ENCODE results near the gene LRCH1. TPM values are rescaled to one million over a fixed set of nuclear protein-coding genes. Genes with fewer than 3 reads are reported as not detected.
A peak's percentile ranks its signal among the peaks of the same experiment; 100 is the strongest.

LRCH1 gene
- total RNA-seq, 2 donors from 2014 or later = 14.7 to 15.3 TPM

DNA sequence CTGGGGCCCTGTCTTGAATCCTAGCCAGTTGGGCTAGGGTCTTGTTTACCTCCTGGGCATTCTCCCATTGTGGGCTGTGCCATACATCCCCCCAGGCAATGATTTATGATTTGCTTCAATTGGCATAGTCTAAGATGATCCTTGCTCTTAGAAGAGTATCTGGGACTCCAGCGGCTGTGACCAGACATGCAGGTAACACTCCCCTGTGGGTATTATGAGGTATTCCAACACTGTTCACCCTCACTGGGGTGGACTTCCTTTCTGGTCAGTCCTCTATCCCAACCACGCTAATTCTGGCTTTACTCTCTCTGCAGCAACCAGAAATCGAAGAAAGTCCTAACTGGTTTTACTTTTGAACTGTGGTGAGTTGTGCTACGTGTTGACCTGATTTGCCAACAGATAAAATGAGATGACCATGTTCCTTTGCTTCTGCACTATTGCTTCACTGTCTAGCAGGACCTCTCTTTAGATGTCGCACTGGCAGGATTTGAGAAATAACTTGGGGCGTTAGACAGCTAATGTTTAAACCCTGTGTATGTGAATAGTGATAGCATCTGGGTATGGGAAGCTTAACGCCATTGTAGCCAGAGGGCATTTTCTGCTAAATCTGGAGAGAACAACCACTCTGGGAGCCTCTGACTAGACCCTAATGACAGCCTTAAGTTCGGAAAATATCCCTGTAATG lies 6.7 kb upstream of the LRCH1 start:
- no peak overlapping the region for H3K27ac Mint-ChIP-seq
- H3K4me1 Mint-ChIP-seq = no peaks in the 10 kb centered on the region
- peaks cover 7% of the 10 kb centered on the region for H3K27me3 Mint-ChIP-seq
- no peak for ATAC-seq (replicated peaks)
- no peak overlapping the region for H3K4me3 Mint-ChIP-seq
- no peaks in the 10 kb centered on the region for H3K9me3 Mint-ChIP-seq
- no peaks in the 10 kb centered on the region for H3K36me3 Mint-ChIP-seq (ENCODE audit: low read depth)

GRCh38 chr13:46550822-46551221 lies 2.1 kb upstream of the LRCH1 start:
- Mint-ChIP-seq H3K4me3 (no peak overlapping the region), H3K27me3 (peaks cover 7% of the 10 kb centered on the region), H3K27ac (no peak overlapping the region)

DNA sequence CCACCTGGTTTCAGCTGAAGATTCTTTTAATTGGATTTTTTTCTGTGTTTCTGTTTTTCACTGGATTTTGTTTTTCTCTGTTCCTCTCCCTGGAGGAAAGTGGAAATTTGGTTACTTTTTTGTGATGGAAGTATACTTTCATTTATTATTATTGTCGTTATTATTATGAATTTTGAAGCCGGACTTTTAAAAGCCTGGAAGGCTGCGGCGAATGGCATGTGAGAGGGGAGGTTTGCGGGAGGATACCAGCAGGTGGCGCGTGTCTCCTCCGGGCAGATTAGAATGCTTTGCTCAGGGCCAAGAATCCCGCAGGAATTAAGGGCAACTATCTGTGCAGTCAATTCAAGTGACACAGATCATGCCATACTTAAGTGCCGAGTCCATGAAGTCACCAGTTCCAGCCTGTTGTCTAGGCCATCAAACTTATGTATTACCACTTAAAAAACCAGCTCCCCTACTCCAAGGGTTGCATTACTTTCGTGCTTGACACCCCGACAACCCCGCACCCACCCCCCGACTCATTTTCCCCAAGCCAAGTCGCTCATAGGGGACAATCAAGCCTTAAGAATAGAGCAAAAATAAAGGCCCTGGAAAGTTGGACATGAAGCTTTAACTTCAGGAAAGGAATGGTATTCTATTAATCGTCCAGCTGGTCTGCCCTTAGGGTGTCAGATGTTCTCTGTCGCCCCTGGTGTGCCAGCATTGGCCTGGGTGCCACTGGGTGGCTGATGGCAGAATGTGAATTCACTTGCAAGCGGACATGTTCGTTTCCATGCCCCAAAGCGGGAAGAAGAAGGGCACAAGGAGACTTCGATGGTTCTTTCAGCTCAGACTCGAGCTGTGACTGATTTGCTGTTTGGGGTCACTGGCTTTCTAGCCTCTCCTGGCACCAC lies 1.3 kb upstream of the LRCH1 start:
- ATAC-seq (replicated peaks) = peak; percentile 20
- no peaks in the 10 kb centered on the region for H3K36me3 Mint-ChIP-seq (ENCODE audit: low read depth)
- H3K27ac Mint-ChIP-seq = no peak overlapping the region
- peaks cover 7% of the 10 kb centered on the region for H3K27me3 Mint-ChIP-seq
- H3K4me3 Mint-ChIP-seq = peak overlapping the region; percentile 85
- peaks cover 21% of the 10 kb centered on the region for H3K4me1 Mint-ChIP-seq
- no peaks in the 10 kb centered on the region for H3K9me3 Mint-ChIP-seq

More at GRCh38 chr13:46550822-46551221, 2.1 kb upstream of the LRCH1 start:
- Mint-ChIP-seq H3K4me1 (peaks cover 19% of the 10 kb centered on the region), H3K9me3 (no peaks in the 10 kb centered on the region), H3K36me3 (ENCODE audit: low read depth) (no peaks in the 10 kb centered on the region)
- no peak for ATAC-seq (replicated peaks)

DNA sequence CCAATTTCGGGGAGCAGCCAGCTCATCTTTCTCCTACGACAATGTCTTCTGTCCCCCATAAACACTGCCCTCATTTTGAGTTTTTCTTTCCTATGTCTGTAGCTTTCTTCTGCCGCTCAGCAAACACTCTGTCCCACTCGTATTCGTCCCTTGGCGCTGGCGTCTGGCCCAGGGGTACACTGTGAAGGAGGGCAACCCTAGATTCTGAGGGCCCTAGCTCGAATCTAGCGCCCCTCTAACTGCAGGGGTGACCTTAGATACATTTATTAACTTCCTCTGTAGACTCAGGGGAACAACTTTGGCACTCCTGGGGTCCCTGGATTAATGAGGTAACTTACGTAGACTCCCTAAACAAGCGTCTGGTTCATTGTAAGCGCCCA lies 677 bp upstream of the LRCH1 start:
- peak overlapping the region; percentile 85 for H3K4me3 Mint-ChIP-seq
- peak overlapping the region; percentile 87 for H3K27ac Mint-ChIP-seq
- H3K9me3 Mint-ChIP-seq = no peaks in the 10 kb centered on the region
- H3K4me1 Mint-ChIP-seq = peaks cover 25% of the 10 kb centered on the region
- no peaks in the 10 kb centered on the region for H3K36me3 Mint-ChIP-seq (ENCODE audit: low read depth)
- H3K27me3 Mint-ChIP-seq = peaks cover 7% of the 10 kb centered on the region
- ATAC-seq (replicated peaks) = no peak

DNA sequence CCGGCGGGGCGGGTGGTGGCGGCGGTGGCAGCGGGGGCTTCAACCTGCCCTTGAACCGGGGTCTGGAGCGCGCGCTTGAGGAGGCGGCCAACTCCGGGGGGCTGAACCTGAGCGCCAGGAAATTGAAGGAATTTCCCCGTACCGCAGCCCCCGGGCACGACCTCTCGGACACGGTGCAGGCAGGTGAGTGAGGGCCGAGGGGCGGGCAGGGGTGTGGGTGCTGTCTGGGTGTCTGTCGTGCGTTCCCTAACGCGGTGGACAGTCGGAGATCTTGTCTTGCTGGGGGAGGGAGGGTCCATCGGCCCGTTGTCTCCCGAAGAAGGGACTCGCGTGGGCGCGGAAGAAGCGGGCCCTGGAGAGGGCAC lies 533 bp downstream of the LRCH1 start:
- Mint-ChIP-seq H3K27me3 (peaks cover 7% of the 10 kb centered on the region), H3K36me3 (ENCODE audit: low read depth) (no peaks in the 10 kb centered on the region), H3K4me1 (peaks cover 30% of the 10 kb centered on the region), H3K4me3 (peak overlapping the region; percentile 85), H3K9me3 (no peaks in the 10 kb centered on the region), H3K27ac (peak overlapping the region; percentile 84)
- ATAC-seq (replicated peaks) = peak; percentile 10

- Mint-ChIP-seq H3K27me3 (peaks cover 1% of the 10 kb centered on the region), H3K4me1 (peaks cover 30% of the 10 kb centered on the region), H3K36me3 (ENCODE audit: low read depth) (no peaks in the 10 kb centered on the region), H3K9me3 (no peaks in the 10 kb centered on the region), H3K4me3 (peak overlapping the region; percentile 85), H3K27ac (peak overlapping the region; percentile 84)
- ATAC-seq (replicated peaks) = peak; percentile 76
These were observed 1.2 kb downstream of the LRCH1 start for GRCh38 chr13:46553886-46554858.

- Mint-ChIP-seq H3K4me3 (peak overlapping the region; percentile 85), H3K36me3 (ENCODE audit: low read depth) (no peaks in the 10 kb centered on the region), H3K4me1 (peaks cover 30% of the 10 kb centered on the region), H3K9me3 (no peaks in the 10 kb centered on the region), H3K27ac (peak overlapping the region; percentile 84), H3K27me3 (no peaks in the 10 kb centered on the region)
- no peak for ATAC-seq (replicated peaks)
These were observed 2.0 kb downstream of the LRCH1 start for GRCh38 chr13:46554951-46555350.

DNA sequence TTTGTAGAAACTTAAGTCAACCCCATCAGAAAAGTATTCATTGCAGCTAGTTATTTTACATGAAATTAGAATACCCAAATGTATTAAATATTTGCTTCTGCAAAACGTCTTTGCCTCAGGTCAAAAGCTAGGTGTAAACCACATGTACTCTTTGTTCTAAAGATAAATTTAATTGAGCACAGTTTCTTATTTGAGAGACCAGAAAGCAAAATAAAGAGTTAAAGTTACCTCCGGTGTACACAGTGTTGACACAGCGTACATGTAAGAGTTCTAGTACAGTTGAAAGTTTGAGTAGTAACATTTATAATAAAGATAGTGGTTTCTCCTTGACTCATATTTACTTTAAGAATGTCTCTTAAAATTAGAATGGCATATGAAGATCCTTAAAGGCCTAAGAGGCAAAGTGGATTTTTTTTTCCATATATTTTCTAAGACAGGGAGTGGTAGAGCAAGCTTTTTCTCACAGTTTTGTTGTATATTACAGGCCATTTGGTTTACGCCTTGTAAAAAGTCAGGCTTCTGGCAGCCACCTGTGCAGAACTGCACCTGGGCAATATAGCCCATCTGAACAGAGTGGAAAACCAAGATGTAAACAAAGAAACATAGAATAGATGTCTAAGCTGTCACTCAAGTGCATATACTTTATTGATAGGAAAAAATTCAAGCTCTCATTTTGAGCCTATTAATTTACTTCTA lies 2.9 kb downstream of the LRCH1 start:
- H3K9me3 Mint-ChIP-seq = no peaks in the 10 kb centered on the region
- no peaks in the 10 kb centered on the region for H3K36me3 Mint-ChIP-seq (ENCODE audit: low read depth)
- no peaks in the 10 kb centered on the region for H3K27me3 Mint-ChIP-seq
- no peak for ATAC-seq (replicated peaks)
- peaks cover 30% of the 10 kb centered on the region for H3K4me1 Mint-ChIP-seq
- peak overlapping the region; percentile 85 for H3K4me3 Mint-ChIP-seq
- H3K27ac Mint-ChIP-seq = no peak overlapping the region

- Mint-ChIP-seq H3K9me3 (no peaks in the 10 kb centered on the region), H3K36me3 (ENCODE audit: low read depth) (no peaks in the 10 kb centered on the region), H3K4me3 (no peak overlapping the region), H3K27ac (no peak overlapping the region), H3K27me3 (no peaks in the 10 kb centered on the region), H3K4me1 (peaks cover 30% of the 10 kb centered on the region)
- ATAC-seq (replicated peaks) = no peak
These were observed 3.4 kb downstream of the LRCH1 start for GRCh38 chr13:46556418-46556779.

DNA sequence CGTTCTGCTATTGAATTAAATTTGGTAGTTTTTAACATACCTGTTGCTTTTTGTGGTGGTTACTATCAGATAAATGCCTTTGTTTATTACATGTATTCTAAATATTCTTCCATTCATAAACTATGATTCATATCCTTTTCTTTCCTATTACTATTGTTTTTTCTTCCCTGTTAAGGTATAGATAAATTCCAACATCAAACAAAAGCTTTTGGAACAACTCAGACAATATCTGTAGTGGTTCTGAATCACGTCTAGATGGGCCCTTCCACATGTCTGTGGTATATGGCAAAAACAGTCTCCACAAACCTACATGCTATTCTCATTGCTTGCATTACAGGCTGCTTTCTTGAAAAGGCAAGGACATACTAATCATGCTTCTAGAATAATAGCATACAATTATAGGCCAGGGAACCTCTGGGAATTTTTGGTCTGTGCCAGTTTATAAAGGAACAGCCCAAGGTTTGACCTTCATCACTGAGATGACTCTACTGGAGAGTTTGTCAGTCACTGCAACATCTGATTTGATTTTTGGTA lies 6.4 kb downstream of the LRCH1 start:
- no peak for ATAC-seq (replicated peaks)
- Mint-ChIP-seq H3K36me3 (ENCODE audit: low read depth) (no peaks in the 10 kb centered on the region), H3K4me3 (no peak overlapping the region), H3K9me3 (no peaks in the 10 kb centered on the region), H3K4me1 (peaks cover 17% of the 10 kb centered on the region), H3K27ac (no peak overlapping the region), H3K27me3 (no peaks in the 10 kb centered on the region)

GRCh38 chr13:46560778-46561177 lies 7.8 kb downstream of the LRCH1 start:
- no peak for ATAC-seq (replicated peaks)
- no peaks in the 10 kb centered on the region for H3K27me3 Mint-ChIP-seq
- H3K4me1 Mint-ChIP-seq = peaks cover 11% of the 10 kb centered on the region

GRCh38 chr13:46561286-46561685 lies 8.3 kb downstream of the LRCH1 start:
- no peaks in the 10 kb centered on the region for H3K9me3 Mint-ChIP-seq
- peaks cover 13% of the 10 kb centered on the region for H3K4me1 Mint-ChIP-seq
- ATAC-seq (replicated peaks) = no peak
- H3K27ac Mint-ChIP-seq = no peak overlapping the region
- no peaks in the 10 kb centered on the region for H3K27me3 Mint-ChIP-seq
- H3K36me3 Mint-ChIP-seq (ENCODE audit: low read depth) = no peaks in the 10 kb centered on the region
- no peak overlapping the region for H3K4me3 Mint-ChIP-seq

More at GRCh38 chr13:46560778-46561177, 7.8 kb downstream of the LRCH1 start:
- H3K36me3 Mint-ChIP-seq (ENCODE audit: low read depth) = no peaks in the 10 kb centered on the region
- H3K27ac Mint-ChIP-seq = no peak overlapping the region
- no peaks in the 10 kb centered on the region for H3K9me3 Mint-ChIP-seq
- no peak overlapping the region for H3K4me3 Mint-ChIP-seq

DNA sequence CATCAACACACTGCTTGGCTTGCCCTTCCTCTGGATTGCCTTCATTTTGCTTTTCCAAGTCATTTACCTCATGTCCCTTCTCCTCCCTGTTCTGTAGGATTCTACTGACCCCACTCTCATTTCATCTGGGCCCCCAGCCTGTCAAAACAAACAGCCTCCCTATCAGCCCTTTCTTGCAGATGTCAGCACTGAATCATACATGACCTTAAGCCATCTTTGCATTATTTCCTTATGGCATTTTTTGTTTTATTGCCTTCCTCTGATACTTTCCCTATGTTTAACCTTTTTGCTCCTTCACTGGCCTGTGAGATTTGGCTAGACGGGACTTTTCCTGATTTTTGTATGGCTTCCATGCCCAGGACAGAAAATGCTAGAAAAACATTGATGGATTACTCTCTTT lies 8.7 kb downstream of the LRCH1 start:
- Mint-ChIP-seq H3K27ac (no peak overlapping the region), H3K4me3 (no peak overlapping the region), H3K9me3 (no peaks in the 10 kb centered on the region), H3K36me3 (ENCODE audit: low read depth) (no peaks in the 10 kb centered on the region), H3K27me3 (no peaks in the 10 kb centered on the region), H3K4me1 (peaks cover 13% of the 10 kb centered on the region)
- ATAC-seq (replicated peaks) = no peak
